Measurements from ENCODE around the gene MCF2L2. TPM values are rescaled to one million over a fixed set of nuclear protein-coding genes. Genes with fewer than 3 reads are reported as not detected.

MCF2L2 gene
- total and polyA plus RNA-seq, 2 of the 13 experiments (the other 11 are each of a cell fraction or from before 2014, with no cell fraction given), result not detected

GRCh38 chr3:183211352-183211751 lies 217.1 kb downstream of the MCF2L2 start (continued):
- TF ChIP-seq POGZ (CRISPR knock-in tag; IDR thresholded peaks at IDR 0.05) (peak; percentile 74), ZNF710 (CRISPR knock-in tag; IDR thresholded peaks at IDR 0.05; ENCODE audit: borderline replicate concordance) (0 out of 2 replicates have a peak, but pooled peaks have one; percentile 30), RARA (CRISPR knock-in tag; IDR thresholded peaks at IDR 0.05) (peak; percentile 81), DNMT1 (CRISPR knock-in tag; IDR thresholded peaks at IDR 0.05) (no peak), ZNF350 (CRISPR knock-in tag; IDR thresholded peaks at IDR 0.05; ENCODE audit: borderline replicate concordance, low read depth) (no peak), TBP (CRISPR knock-in tag; IDR thresholded peaks at IDR 0.05) (no peak), ZNF704 (CRISPR knock-in tag; IDR thresholded peaks at IDR 0.05; ENCODE audit: borderline replicate concordance) (no peak), MAX (IDR thresholded peaks at IDR 0.05) (peak; percentile 90), MEIS1 (CRISPR knock-in tag; IDR thresholded peaks at IDR 0.05; ENCODE audit: borderline replicate concordance) (peak; percentile 50; the same call in 1 of the 2 replicates), MAF1 (CRISPR knock-in tag; IDR thresholded peaks at IDR 0.05; ENCODE audit: borderline replicate concordance) (no peak), ZNF556 (CRISPR knock-in tag; IDR thresholded peaks at IDR 0.05; ENCODE audit: borderline replicate concordance) (peak; percentile 69; the same call in 1 of the 2 replicates), ZSCAN31 (CRISPR knock-in tag; IDR thresholded peaks at IDR 0.05; ENCODE audit: low read depth) (no peak), ETV5 (CRISPR knock-in tag; IDR thresholded peaks at IDR 0.05; ENCODE audit: borderline replicate concordance) (peak; percentile 93), MYPOP (CRISPR knock-in tag; IDR thresholded peaks at IDR 0.05) (peak; percentile 67; the same call in 1 of the 2 replicates), FOXK2 (IDR thresholded peaks at IDR 0.05) (no peak), ZBTB39 (CRISPR knock-in tag; IDR thresholded peaks at IDR 0.05) (0 out of 2 replicates have a peak, but pooled peaks have one; percentile 67), ZNF292 (CRISPR knock-in tag; IDR thresholded peaks at IDR 0.05; ENCODE audit: borderline replicate concordance, low read depth) (peak; percentile 81; the same call in 1 of the 2 replicates), REST (IDR thresholded peaks at IDR 0.05; ENCODE audit: borderline replicate concordance in 1 of 2, low read depth in 1 of 2, low read length in 2 of 2) (0 out of 4 replicates have a peak, but pooled peaks of 1 of the 2 experiments have one; percentile 25), ZNF878 (CRISPR knock-in tag; IDR thresholded peaks at IDR 0.05) (peak; percentile 60; the same call in 1 of the 2 replicates)

All from HepG2 (cell line).